HG03280 (cell line): Measurements from ENCODE around the gene AKR1E2.

Experiments
- ATAC-seq: cut with Tn5 transposase; IDR thresholded peaks from one replicate; pipeline ENCODE4 v1.9.1; 2021; ENCODE audit warnings: mild to moderate bottlenecking, moderate library complexity; ENCODE audit not compliant: unreplicated experiment

AKR1E2 gene

GRCh38 chr10:4889959-4890358 is 64.0 kb downstream of the AKR1E2 start:
- no peak for ATAC-seq

GRCh38 chr10:4892681-4893080 is 66.7 kb downstream of the AKR1E2 start:
- no peak for ATAC-seq

GRCh38 chr10:4894335-4894734 is 68.3 kb downstream of the AKR1E2 start:
- ATAC-seq, result no peak
